HS-5 (cell line): ENCODE measurements around the gene TTC28.

Experiments
- DNase-seq: peaks from one replicate; pipeline ENCODE4 v3.0.0-alpha.2; 2012; ENCODE audit warnings: low read depth

Gene TTC28

GRCh38 chr22:28440592-28441390 is 238.8 kb downstream of the TTC28 start:
- no peak for DNase-seq

GRCh38 chr22:28438183-28438768 is 241.4 kb downstream of the TTC28 start:
- no peak for DNase-seq

GRCh38 chr22:28435982-28436381 is 243.7 kb downstream of the TTC28 start:
- no peak for DNase-seq

GRCh38 chr22:28435140-28435768 is 244.4 kb downstream of the TTC28 start:
- no peak for DNase-seq

GRCh38 chr22:28430466-28431025 is 249.1 kb downstream of the TTC28 start:
- DNase-seq, result no peak

GRCh38 chr22:28429711-28430110 is 249.9 kb downstream of the TTC28 start:
- no peak for DNase-seq

GRCh38 chr22:28428271-28428670 is 251.4 kb downstream of the TTC28 start:
- no peak for DNase-seq

GRCh38 chr22:28426346-28427132 is 253.1 kb downstream of the TTC28 start:
- DNase-seq, result no peak

GRCh38 chr22:28425211-28425610 is 254.4 kb downstream of the TTC28 start:
- no peak for DNase-seq

GRCh38 chr22:28424427-28425080 is 255.1 kb downstream of the TTC28 start:
- no peak for DNase-seq

GRCh38 chr22:28419919-28420318 is 259.7 kb downstream of the TTC28 start:
- DNase-seq, result no peak

- DNase-seq, result no peak
These were observed 261.6 kb downstream of the TTC28 start for GRCh38 chr22:28418008-28418407.

- DNase-seq, result no peak
These were observed 262.2 kb downstream of the TTC28 start for GRCh38 chr22:28417431-28417830.

GRCh38 chr22:28414913-28415312 is 264.7 kb downstream of the TTC28 start:
- DNase-seq, result no peak

GRCh38 chr22:28413612-28414399 is 265.8 kb downstream of the TTC28 start:
- DNase-seq, result no peak

GRCh38 chr22:28412109-28412508 is 267.5 kb downstream of the TTC28 start:
- no peak for DNase-seq

- DNase-seq, result no peak
These were observed 268.5 kb downstream of the TTC28 start for GRCh38 chr22:28411125-28411524.

GRCh38 chr22:28410050-28410816 is 269.4 kb downstream of the TTC28 start:
- no peak for DNase-seq

- DNase-seq, result no peak
These were observed 270.9 kb downstream of the TTC28 start for GRCh38 chr22:28408709-28409108.

GRCh38 chr22:28407645-28408044 is 272.0 kb downstream of the TTC28 start:
- no peak for DNase-seq
